ENCODE results near the gene AK1. TPM values are rescaled to one million over a fixed set of nuclear protein-coding genes. Genes with fewer than 3 reads are reported as not detected.

Gene AK1
- total RNA-seq, 4 donors from 2014 or later: 24.7 to 110 (median 62.4) TPM

DNA sequence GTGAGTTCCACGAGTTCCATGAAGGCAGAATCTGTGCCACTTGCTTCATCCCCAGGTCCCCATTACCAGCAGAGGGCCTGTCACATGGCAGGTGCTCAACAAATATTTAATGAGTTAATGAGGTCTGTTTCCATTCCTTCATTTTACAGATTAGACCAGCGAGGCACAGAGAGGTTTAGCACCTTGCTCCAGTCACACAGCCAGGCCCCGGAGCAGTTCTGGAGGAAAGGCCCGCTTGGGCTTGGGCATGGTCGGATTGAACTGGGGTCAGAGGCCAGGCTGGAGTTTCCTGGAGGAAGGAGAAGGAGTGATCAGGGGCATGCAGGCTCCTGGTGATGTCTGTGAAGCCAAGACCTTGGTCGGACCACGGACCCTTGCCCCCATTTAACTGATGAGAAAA, 43.3 kb upstream of the AK1 start:
- Histone ChIP-seq H3K4me1 (peaks cover 11 to 47% (median 35%) of the 10 kb centered on the region in 4 donors), H3K9me3 (no peaks in the 10 kb centered on the region), H3K4me3 (no peak overlapping the region), H3K27ac (no peak overlapping the region), H3K27me3 (peaks cover 35% of the 10 kb centered on the region), H3K36me3 (no peaks in the 10 kb centered on the region)
- intact Hi-C loops (cut with DNase I; ENCODE audit: low total_unique reads) (loop anchor here (5.0 kb wide), 1 partner anchor 183 kb away; the partner anchor contains the start of gene TOR2A), in situ Hi-C loops (cut with MboI; ENCODE audit: low pct_ligation_motif_present in 1 of 4, low pct_unique_long_range_greater_than_20kb in 1 of 4, low sequenced_read_pairs in 3 of 4) (loop anchor here (10.0 to 25.0 kb wide), 3 partner anchors 133 to 333 kb away; partner anchors contain the start of genes CDK9 (in 1 of the 4) and SH2D3C (in 1 of the 4))
- 80 to 89% methylated on average over 1 to 7 of the region's 7 CpGs for whole genome bisulfite sequencing, 2 donors (ENCODE audit: low coverage in 1 of 2)
- TF ChIP-seq, protein P1, sequence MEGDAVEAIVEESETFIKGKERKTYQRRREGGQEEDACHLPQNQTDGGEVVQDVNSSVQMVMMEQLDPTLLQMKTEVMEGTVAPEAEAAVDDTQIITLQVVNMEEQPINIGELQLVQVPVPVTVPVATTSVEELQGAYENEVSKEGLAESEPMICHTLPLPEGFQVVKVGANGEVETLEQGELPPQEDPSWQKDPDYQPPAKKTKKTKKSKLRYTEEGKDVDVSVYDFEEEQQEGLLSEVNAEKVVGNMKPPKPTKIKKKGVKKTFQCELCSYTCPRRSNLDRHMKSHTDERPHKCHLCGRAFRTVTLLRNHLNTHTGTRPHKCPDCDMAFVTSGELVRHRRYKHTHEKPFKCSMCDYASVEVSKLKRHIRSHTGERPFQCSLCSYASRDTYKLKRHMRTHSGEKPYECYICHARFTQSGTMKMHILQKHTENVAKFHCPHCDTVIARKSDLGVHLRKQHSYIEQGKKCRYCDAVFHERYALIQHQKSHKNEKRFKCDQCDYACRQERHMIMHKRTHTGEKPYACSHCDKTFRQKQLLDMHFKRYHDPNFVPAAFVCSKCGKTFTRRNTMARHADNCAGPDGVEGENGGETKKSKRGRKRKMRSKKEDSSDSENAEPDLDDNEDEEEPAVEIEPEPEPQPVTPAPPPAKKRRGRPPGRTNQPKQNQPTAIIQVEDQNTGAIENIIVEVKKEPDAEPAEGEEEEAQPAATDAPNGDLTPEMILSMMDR (IDR thresholded peaks at IDR 0.05): no peak
- DNase-seq: no peak

DNA sequence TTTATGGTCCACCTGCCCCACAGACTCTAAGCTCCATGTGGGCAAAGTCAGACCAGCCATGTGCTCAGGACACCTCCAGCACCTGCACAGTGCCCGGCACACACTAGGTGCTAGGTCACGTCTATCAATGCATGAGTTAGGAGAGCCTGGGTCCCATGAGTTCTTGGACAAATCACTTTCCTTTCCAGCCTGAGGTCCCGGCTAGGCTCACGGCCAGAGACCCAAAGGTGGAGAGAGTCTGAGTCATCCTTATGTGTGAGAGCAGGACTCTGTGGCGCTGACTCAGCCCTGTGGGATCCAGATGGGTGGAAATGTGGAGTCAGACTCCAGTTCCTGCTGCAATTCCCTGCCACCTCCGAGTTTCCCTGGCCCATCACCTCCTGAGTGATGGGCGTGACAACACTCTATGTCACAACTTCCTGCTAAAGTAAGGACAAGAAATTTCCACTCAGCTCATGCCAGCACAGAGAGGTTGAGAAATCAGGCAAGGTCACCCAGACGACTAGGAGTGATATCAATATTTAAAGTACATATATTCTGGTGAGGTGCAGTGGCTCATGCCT, 41.9 kb upstream of the AK1 start:
- H3K9me3 ChIP-seq: no peaks in the 10 kb centered on the region
- in situ Hi-C loops (cut with MboI; ENCODE audit: low pct_ligation_motif_present in 1 of 4, low pct_unique_long_range_greater_than_20kb in 1 of 4, low sequenced_read_pairs in 3 of 4) (loop anchor here in 3 of 4 donors (25.0 kb wide), 2 partner anchors 132 to 332 kb away; partner anchors contain the start of genes CDK9 (in 1 of the 3) and SH2D3C (in 1 of the 3)), intact Hi-C loops (cut with DNase I; ENCODE audit: low total_unique reads) (loop anchor here (2.0 kb wide), 1 partner anchor 329 kb away; no protein-coding TSS in a partner anchor)
- peaks cover 22% of the 10 kb centered on the region for H3K27me3 ChIP-seq
- peaks cover 16 to 60% (median 46%) of the 10 kb centered on the region in 4 donors for H3K4me1 ChIP-seq
- TF ChIP-seq, protein P1 (IDR thresholded peaks at IDR 0.05): no peak
- no peak for TF ChIP-seq POLR2A (IDR thresholded peaks at IDR 0.05)
- peak; percentile 45 to 80 (median 64) for TF ChIP-seq POLR2AphosphoS5 (IDR thresholded peaks at IDR 0.05)
- TF ChIP-seq EP300 (IDR thresholded peaks at IDR 0.05; ENCODE audit: low read depth): no peak
- H3K36me3 ChIP-seq: no peaks in the 10 kb centered on the region
- WGBS, 2 donors (ENCODE audit: low coverage in 1 of 2): 47% methylated on average over 8 of the region's 8 CpGs; no CpG with 5 or more reads in 1 of the 2 donors
- peak overlapping the region; percentile 47 to 84 (median 64) for H3K27ac ChIP-seq
- no peak overlapping the region for H3K4me3 ChIP-seq
- peak; percentile 86 for DNase-seq

GRCh38 chr9:127918183-127919107, 41.0 kb upstream of the AK1 start:
- 87 to 100% methylated on average over 1 to 8 of the region's 8 CpGs for WGBS, 2 donors (ENCODE audit: low coverage in 1 of 2)
- no peak for TF ChIP-seq POLR2AphosphoS5 (IDR thresholded peaks at IDR 0.05)
- Histone ChIP-seq H3K9me3 (no peaks in the 10 kb centered on the region), H3K27me3 (peaks cover 15% of the 10 kb centered on the region), H3K4me1 (peaks cover 20 to 62% (median 52%) of the 10 kb centered on the region in 4 donors), H3K36me3 (no peaks in the 10 kb centered on the region), H3K27ac (peak overlapping the region; percentile 47 to 84 (median 64)), H3K4me3 (no peak overlapping the region)
- intact Hi-C loops (cut with DNase I; ENCODE audit: low total_unique reads) (loop anchor here (2.0 kb wide), 1 partner anchor 328 kb away; no protein-coding TSS in a partner anchor), in situ Hi-C loops (cut with MboI; ENCODE audit: low pct_ligation_motif_present in 1 of 4, low pct_unique_long_range_greater_than_20kb in 1 of 4, low sequenced_read_pairs in 3 of 4) (loop anchor here in 3 of 4 donors (25.0 kb wide), 2 partner anchors 131 to 331 kb away; partner anchors contain the start of genes CDK9 (in 1 of the 3) and SH2D3C (in 1 of the 3))
- peak; percentile 28 for DNase-seq

DNA sequence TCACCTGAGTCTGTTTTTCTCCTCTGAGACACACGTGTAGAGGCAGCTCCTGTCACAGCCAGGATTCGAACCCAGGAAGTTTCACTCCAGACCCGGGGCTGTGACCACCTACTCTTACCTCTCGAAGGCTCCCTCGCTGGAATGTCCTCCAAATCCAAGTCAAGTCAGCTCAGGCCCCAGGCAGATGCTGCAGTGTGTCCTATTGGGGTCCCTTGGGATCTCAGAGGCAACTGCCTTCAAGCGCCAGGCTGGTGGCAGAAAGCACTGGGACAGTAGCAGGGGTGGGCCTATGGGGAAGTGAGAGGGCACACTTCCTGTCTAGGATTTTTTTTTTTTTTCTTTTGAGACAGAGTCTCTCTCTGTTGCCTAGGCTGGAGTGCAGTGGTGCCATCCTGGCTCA, 40.1 kb upstream of the AK1 start:
- peak overlapping the region; percentile 47 to 84 (median 64) for H3K27ac ChIP-seq
- 49% methylated on average over 6 of the region's 6 CpGs; no CpG with 5 or more reads in 1 of the 2 donors for WGBS, 2 donors (ENCODE audit: low coverage in 1 of 2)
- intact Hi-C loops (cut with DNase I; ENCODE audit: low total_unique reads): loop anchor here (2.0 kb wide), 1 partner anchor 327 kb away; no protein-coding TSS in a partner anchor
- H3K4me1 ChIP-seq: peaks cover 20 to 68% (median 57%) of the 10 kb centered on the region in 4 donors
- H3K9me3 ChIP-seq: no peaks in the 10 kb centered on the region
- in situ Hi-C loops (cut with MboI; ENCODE audit: low pct_ligation_motif_present in 1 of 4, low pct_unique_long_range_greater_than_20kb in 1 of 4, low sequenced_read_pairs in 3 of 4): loop anchor here in 3 of 4 donors (25.0 kb wide), 2 partner anchors 130 to 330 kb away; partner anchors contain the start of genes CDK9 (in 1 of the 3) and SH2D3C (in 1 of the 3)
- H3K4me3 ChIP-seq: no peak overlapping the region
- H3K36me3 ChIP-seq: no peaks in the 10 kb centered on the region
- H3K27me3 ChIP-seq: peaks cover 7% of the 10 kb centered on the region
- peak; percentile 40 for DNase-seq
- TF ChIP-seq, protein P1 (IDR thresholded peaks at IDR 0.05): no peak
- TF ChIP-seq POLR2A (IDR thresholded peaks at IDR 0.05) (no peak), POLR2AphosphoS5 (IDR thresholded peaks at IDR 0.05) (no peak), EP300 (IDR thresholded peaks at IDR 0.05; ENCODE audit: low read depth) (no peak)
